ENCODE data around the gene PTCH2. TPM values are rescaled to one million over a fixed set of nuclear protein-coding genes. Genes with fewer than 3 reads are reported as not detected.
A peak's percentile ranks its signal among the peaks of the same experiment; 100 is the strongest.

The PTCH2 gene
- total RNA-seq, 1 donor from 2014 or later: 1.7 TPM

GRCh38 chr1:44821240-44821715 is 21.8 kb downstream of the PTCH2 start:
- Mint-ChIP-seq H3K27ac (peak overlapping the region; percentile 31), H3K27me3 (ENCODE audit: low read depth) (no peaks in the 10 kb centered on the region), H3K9me3 (peaks cover 8% of the 10 kb centered on the region), H3K4me3 (peak overlapping the region; percentile 87), H3K4me1 (peaks cover 18% of the 10 kb centered on the region), H3K36me3 (peaks cover 3% of the 10 kb centered on the region)
- no peak for TF ChIP-seq CTCF (IDR thresholded peaks at IDR 0.05; ENCODE audit: unreplicated experiment)
- no peak for DNase-seq (ENCODE audit: low spot score in 2 of 2, unreplicated experiment in 2 of 2)

- peaks cover 18% of the 10 kb centered on the region for H3K4me1 Mint-ChIP-seq
- TF ChIP-seq CTCF (IDR thresholded peaks at IDR 0.05; ENCODE audit: unreplicated experiment): no peak
- peak overlapping the region; percentile 87 for H3K4me3 Mint-ChIP-seq
- H3K36me3 Mint-ChIP-seq: peaks cover 3% of the 10 kb centered on the region
- H3K9me3 Mint-ChIP-seq: peaks cover 8% of the 10 kb centered on the region
- peak overlapping the region; percentile 100 for H3K27ac Mint-ChIP-seq
- no peak for DNase-seq (ENCODE audit: low spot score in 2 of 2, unreplicated experiment in 2 of 2)
- no peaks in the 10 kb centered on the region for H3K27me3 Mint-ChIP-seq (ENCODE audit: low read depth)
Observed at GRCh38 chr1:44820328-44821239, 22.5 kb downstream of the PTCH2 start.

- no peak for TF ChIP-seq CTCF (IDR thresholded peaks at IDR 0.05; ENCODE audit: unreplicated experiment)
- Mint-ChIP-seq H3K36me3 (peaks cover 10% of the 10 kb centered on the region), H3K9me3 (peaks cover 8% of the 10 kb centered on the region), H3K27me3 (ENCODE audit: low read depth) (no peaks in the 10 kb centered on the region), H3K27ac (peak overlapping the region; percentile 100), H3K4me3 (peak overlapping the region; percentile 87), H3K4me1 (peaks cover 23% of the 10 kb centered on the region)
- peak in 1 of 2 experiments; percentile 75 for DNase-seq (ENCODE audit: low spot score in 2 of 2, unreplicated experiment in 2 of 2)
Observed at GRCh38 chr1:44819608-44820327, 23.3 kb downstream of the PTCH2 start.

GRCh38 chr1:44819196-44819607 is 23.9 kb downstream of the PTCH2 start:
- no peak for TF ChIP-seq CTCF (IDR thresholded peaks at IDR 0.05; ENCODE audit: unreplicated experiment)
- Mint-ChIP-seq H3K4me3 (peak overlapping the region; percentile 87), H3K27me3 (ENCODE audit: low read depth) (no peaks in the 10 kb centered on the region), H3K4me1 (peaks cover 24% of the 10 kb centered on the region), H3K36me3 (peaks cover 11% of the 10 kb centered on the region), H3K9me3 (peaks cover 8% of the 10 kb centered on the region), H3K27ac (peak overlapping the region; percentile 100)
- DNase-seq (ENCODE audit: low spot score in 2 of 2, unreplicated experiment in 2 of 2): no peak

- peaks cover 11% of the 10 kb centered on the region for H3K36me3 Mint-ChIP-seq
- peak overlapping the region; percentile 35 for H3K27ac Mint-ChIP-seq
- no peak for DNase-seq (ENCODE audit: low spot score in 2 of 2, unreplicated experiment in 2 of 2)
- H3K4me3 Mint-ChIP-seq: peak overlapping the region; percentile 47
- peaks cover 8% of the 10 kb centered on the region for H3K9me3 Mint-ChIP-seq
- no peak for TF ChIP-seq CTCF (IDR thresholded peaks at IDR 0.05; ENCODE audit: unreplicated experiment)
- H3K4me1 Mint-ChIP-seq: peaks cover 24% of the 10 kb centered on the region
- no peaks in the 10 kb centered on the region for H3K27me3 Mint-ChIP-seq (ENCODE audit: low read depth)
Observed at GRCh38 chr1:44817771-44818495, 25.1 kb downstream of the PTCH2 start.

Measured in mesothelial cell of epicardium (in vitro differentiated cells).